ENCODE measurements around the gene WTAP.
A peak's percentile ranks its signal among the peaks of the same experiment; 100 is the strongest.
"Not testable (repeated sequence)": the region's sequence is repeated elsewhere in the genome, so short reads cannot be mapped to it uniquely, and the experiment has no call there.

The WTAP gene

GRCh38 chr6:159788276-159788675 is 61.0 kb downstream of the WTAP start:
- Histone ChIP-seq H3K27me3 (ENCODE audit: control insufficient read depth, insufficient read depth, low read length) (no peaks in the 10 kb centered on the region), H3K4me1 (ENCODE audit: control insufficient read depth, insufficient read depth, low read length) (peaks cover 6% of the 10 kb centered on the region), H3K36me3 (ENCODE audit: control insufficient read depth, insufficient read depth, low read length) (peaks cover 4% of the 10 kb centered on the region), H3K4me3 (ENCODE audit: low read depth, low read length) (peak overlapping the region; percentile 89), H3K9ac (ENCODE audit: low read depth, low read length) (peak overlapping the region; percentile 92), H3K9me3 (ENCODE audit: control insufficient read depth, insufficient read depth, low read length) (no peaks in the 10 kb centered on the region)

- Histone ChIP-seq H3K4me3 (ENCODE audit: low read depth, low read length) (peak overlapping the region; percentile 89), H3K9ac (ENCODE audit: low read depth, low read length) (peak overlapping the region; percentile 92), H3K4me1 (ENCODE audit: control insufficient read depth, insufficient read depth, low read length) (peaks cover 7% of the 10 kb centered on the region), H3K9me3 (ENCODE audit: control insufficient read depth, insufficient read depth, low read length) (no peaks in the 10 kb centered on the region), H3K27me3 (ENCODE audit: control insufficient read depth, insufficient read depth, low read length) (no peaks in the 10 kb centered on the region), H3K36me3 (ENCODE audit: control insufficient read depth, insufficient read depth, low read length) (peaks cover 4% of the 10 kb centered on the region)
These were observed 61.6 kb downstream of the WTAP start for GRCh38 chr6:159788753-159789376.

- Histone ChIP-seq H3K36me3 (ENCODE audit: control insufficient read depth, insufficient read depth, low read length) (peaks cover 4% of the 10 kb centered on the region), H3K9me3 (ENCODE audit: control insufficient read depth, insufficient read depth, low read length) (no peaks in the 10 kb centered on the region), H3K4me1 (ENCODE audit: control insufficient read depth, insufficient read depth, low read length) (peaks cover 13% of the 10 kb centered on the region), H3K4me3 (ENCODE audit: low read depth, low read length) (peak within 1 kb of the TSS; percentile 100), H3K9ac (ENCODE audit: low read depth, low read length) (peak within 1 kb of the TSS; percentile 92), H3K27me3 (ENCODE audit: control insufficient read depth, insufficient read depth, low read length) (no peaks in the 10 kb centered on the region)
These were observed 62.3 kb downstream of the WTAP start, which contains the start of gene TCP1 for GRCh38 chr6:159789377-159790148. TCP1 (minus strand) TSS chr6:159789602; CDS start chr6:159789468, 134 bp downstream.

GRCh38 chr6:159790149-159790955 is 63.0 kb downstream of the WTAP start, which contains the start of gene MRPL18:
MRPL18 (plus strand) TSS chr6:159790467; CDS start chr6:159790588, 121 bp downstream.
- H3K4me1 ChIP-seq (ENCODE audit: control insufficient read depth, insufficient read depth, low read length) = peaks cover 13% of the 10 kb centered on the region
- peak within 1 kb of the TSS; percentile 100 for H3K4me3 ChIP-seq (ENCODE audit: low read depth, low read length)
- H3K36me3 ChIP-seq (ENCODE audit: control insufficient read depth, insufficient read depth, low read length) = peaks cover 4% of the 10 kb centered on the region
- H3K9me3 ChIP-seq (ENCODE audit: control insufficient read depth, insufficient read depth, low read length) = no peaks in the 10 kb centered on the region
- H3K27me3 ChIP-seq (ENCODE audit: control insufficient read depth, insufficient read depth, low read length) = no peaks in the 10 kb centered on the region
- peak within 1 kb of the TSS; percentile 92 for H3K9ac ChIP-seq (ENCODE audit: low read depth, low read length)

GRCh38 chr6:159790956-159791598 is 63.8 kb downstream of the WTAP start:
- H3K4me3 ChIP-seq (ENCODE audit: low read depth, low read length) = peak overlapping the region; percentile 100
- peaks cover 15% of the 10 kb centered on the region for H3K4me1 ChIP-seq (ENCODE audit: control insufficient read depth, insufficient read depth, low read length)
- no peaks in the 10 kb centered on the region for H3K27me3 ChIP-seq (ENCODE audit: control insufficient read depth, insufficient read depth, low read length)
- no peaks in the 10 kb centered on the region for H3K9me3 ChIP-seq (ENCODE audit: control insufficient read depth, insufficient read depth, low read length)
- H3K9ac ChIP-seq (ENCODE audit: low read depth, low read length) = peak overlapping the region; percentile 92
- peaks cover 4% of the 10 kb centered on the region for H3K36me3 ChIP-seq (ENCODE audit: control insufficient read depth, insufficient read depth, low read length)

GRCh38 chr6:159794976-159795375 is 67.7 kb downstream of the WTAP start:
- H3K27me3 ChIP-seq (ENCODE audit: control insufficient read depth, insufficient read depth, low read length); H3K9ac ChIP-seq (ENCODE audit: low read depth, low read length); H3K4me3 ChIP-seq (ENCODE audit: low read depth, low read length); H3K4me1 ChIP-seq (ENCODE audit: control insufficient read depth, insufficient read depth, low read length); H3K9me3 ChIP-seq (ENCODE audit: control insufficient read depth, insufficient read depth, low read length): not testable (repeated sequence)
- peaks cover 19% of the 10 kb centered on the region for H3K36me3 ChIP-seq (ENCODE audit: control insufficient read depth, insufficient read depth, low read length)

GRCh38 chr6:159797554-159797953 is 70.2 kb downstream of the WTAP start:
- Histone ChIP-seq H3K9me3 (ENCODE audit: control insufficient read depth, insufficient read depth, low read length) (no peaks in the 10 kb centered on the region), H3K27me3 (ENCODE audit: control insufficient read depth, insufficient read depth, low read length) (no peaks in the 10 kb centered on the region), H3K4me3 (ENCODE audit: low read depth, low read length) (no peak overlapping the region), H3K36me3 (ENCODE audit: control insufficient read depth, insufficient read depth, low read length) (peaks cover 19% of the 10 kb centered on the region), H3K9ac (ENCODE audit: low read depth, low read length) (no peak overlapping the region), H3K4me1 (ENCODE audit: control insufficient read depth, insufficient read depth, low read length) (peaks cover 10% of the 10 kb centered on the region)

- peaks cover 2% of the 10 kb centered on the region for H3K4me1 ChIP-seq (ENCODE audit: control insufficient read depth, insufficient read depth, low read length)
- H3K36me3 ChIP-seq (ENCODE audit: control insufficient read depth, insufficient read depth, low read length) = peaks cover 19% of the 10 kb centered on the region
- no peak within 1 kb of the TSS for H3K4me3 ChIP-seq (ENCODE audit: low read depth, low read length)
- H3K9me3 ChIP-seq (ENCODE audit: control insufficient read depth, insufficient read depth, low read length) = no peaks in the 10 kb centered on the region
- H3K9ac ChIP-seq (ENCODE audit: low read depth, low read length) = no peak within 1 kb of the TSS
- H3K27me3 ChIP-seq (ENCODE audit: control insufficient read depth, insufficient read depth, low read length) = no peaks in the 10 kb centered on the region
These were observed 73.0 kb downstream of the WTAP start, which contains the start of gene PNLDC1 for GRCh38 chr6:159800141-159800865. PNLDC1 (plus strand) TSS chr6:159800276; CDS start chr6:159800308, 32 bp downstream.

GRCh38 chr6:159801935-159802334 is 74.6 kb downstream of the WTAP start:
- no peak overlapping the region for H3K9ac ChIP-seq (ENCODE audit: low read depth, low read length)

GRCh38 chr6:159804504-159804903 is 77.2 kb downstream of the WTAP start:
- H3K4me3 ChIP-seq (ENCODE audit: low read depth, low read length) = no peak overlapping the region
- H3K36me3 ChIP-seq (ENCODE audit: control insufficient read depth, insufficient read depth, low read length) = no peaks in the 10 kb centered on the region
- no peaks in the 10 kb centered on the region for H3K9me3 ChIP-seq (ENCODE audit: control insufficient read depth, insufficient read depth, low read length)
- no peaks in the 10 kb centered on the region for H3K4me1 ChIP-seq (ENCODE audit: control insufficient read depth, insufficient read depth, low read length)
- no peaks in the 10 kb centered on the region for H3K27me3 ChIP-seq (ENCODE audit: control insufficient read depth, insufficient read depth, low read length)
- no peak overlapping the region for H3K9ac ChIP-seq (ENCODE audit: low read depth, low read length)

More at GRCh38 chr6:159801935-159802334, 74.6 kb downstream of the WTAP start:
- H3K27me3 ChIP-seq (ENCODE audit: control insufficient read depth, insufficient read depth, low read length) = no peaks in the 10 kb centered on the region
- H3K4me1 ChIP-seq (ENCODE audit: control insufficient read depth, insufficient read depth, low read length) = no peaks in the 10 kb centered on the region
- H3K36me3 ChIP-seq (ENCODE audit: control insufficient read depth, insufficient read depth, low read length) = peaks cover 13% of the 10 kb centered on the region
- H3K4me3 ChIP-seq (ENCODE audit: low read depth, low read length) = no peak overlapping the region
- no peaks in the 10 kb centered on the region for H3K9me3 ChIP-seq (ENCODE audit: control insufficient read depth, insufficient read depth, low read length)

All from iPS-15b (cell line).